NOMO-1 (cell line): ENCODE data around the gene CNPY3.
"Not testable (repeated sequence)": the region's sequence is repeated elsewhere in the genome, so short reads cannot be mapped to it uniquely, and the experiment has no call there.

Experiments used
- DNase-seq, 2 experiments: peaks; one replicate each; lab custom pipeline; 2025; ENCODE audit not compliant: unreplicated experiment in 2 of 2; lab: John Stamatoyannopoulos, UW

Gene CNPY3

GRCh38 chr6:42928986-42929820 lies at the start of gene CNPY3:
Gene CNPY3, plus strand, starts transcription at chr6:42929480. Its CDS starts 91 bp downstream, at chr6:42929571.
- peak; percentile 97 for DNase-seq

DNA sequence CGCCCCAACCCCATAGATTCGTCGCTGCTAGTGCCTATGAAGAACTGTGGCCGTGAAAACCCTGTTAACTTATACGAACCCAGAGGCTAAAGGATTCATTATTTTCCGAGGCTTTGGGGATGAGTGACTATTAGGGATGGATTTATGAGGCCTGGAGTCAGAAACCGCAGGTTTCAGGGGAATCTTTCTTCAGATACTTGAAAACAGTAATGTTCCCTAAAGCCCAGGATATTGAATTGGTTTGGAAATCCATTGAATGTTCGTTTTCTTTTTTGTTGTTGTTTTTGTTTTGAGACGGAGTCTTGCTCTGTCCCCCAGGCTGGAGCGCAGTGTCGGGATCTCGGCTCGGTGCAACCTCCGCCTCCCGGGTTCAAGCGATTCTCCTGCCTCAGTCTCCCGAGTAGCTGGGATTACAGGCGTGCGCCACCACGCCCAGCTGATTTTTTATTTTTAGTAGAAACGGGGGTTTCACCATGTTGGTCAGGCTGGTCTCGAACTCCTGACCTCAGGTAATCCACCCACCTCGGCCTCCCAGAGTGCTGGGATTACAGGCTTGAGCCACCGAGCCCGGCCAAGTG lies 49.0 kb upstream of the CNPY3 start:
- not testable (repeated sequence) for DNase-seq

DNA sequence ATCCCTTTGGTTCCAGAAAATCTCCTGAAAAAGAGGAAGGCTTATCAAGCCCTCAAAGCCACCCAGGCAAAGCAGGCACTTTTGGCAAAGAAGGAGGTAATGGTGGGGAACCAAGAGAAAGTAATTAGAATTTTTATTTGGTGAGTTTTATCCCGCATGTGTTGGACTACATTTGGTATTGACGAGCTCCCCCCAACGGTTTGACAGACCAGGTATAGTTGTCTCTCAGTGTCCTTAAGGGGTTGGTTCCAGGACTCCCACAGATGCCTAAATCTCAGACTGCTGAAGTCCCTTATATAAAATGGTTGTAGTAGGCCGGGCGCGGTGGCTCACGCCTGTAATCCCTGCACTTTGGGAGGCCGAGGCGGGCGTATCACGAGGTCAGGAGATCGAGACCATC lies 48.4 kb upstream of the CNPY3 start:
- DNase-seq: peak in 1 of 2 experiments; percentile 9

- DNase-seq: no peak
These were observed 43.6 kb upstream of the CNPY3 start for GRCh38 chr6:42885702-42886101.

- DNase-seq: not testable (repeated sequence)
These were observed 41.1 kb upstream of the CNPY3 start for GRCh38 chr6:42888201-42888600.

DNA sequence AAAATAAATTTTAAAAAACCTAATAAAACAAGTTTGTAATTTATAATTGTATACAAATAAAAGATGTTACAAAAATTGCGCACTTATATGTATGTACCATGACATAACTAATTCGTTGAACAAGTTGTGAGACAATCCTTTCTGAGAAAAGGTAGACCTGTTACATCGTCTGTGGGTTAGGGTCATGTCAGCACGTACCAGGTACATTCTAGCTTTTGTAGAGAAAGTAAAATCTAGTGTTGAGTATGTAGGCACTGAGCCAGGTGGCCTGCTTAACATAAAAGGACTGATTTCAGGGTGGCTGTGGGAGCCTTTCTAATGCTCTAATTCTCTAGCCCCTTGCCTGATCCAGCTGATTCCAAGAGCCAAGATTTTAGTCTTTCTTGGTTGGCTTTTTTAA lies 39.5 kb upstream of the CNPY3 start:
- no peak for DNase-seq

DNA sequence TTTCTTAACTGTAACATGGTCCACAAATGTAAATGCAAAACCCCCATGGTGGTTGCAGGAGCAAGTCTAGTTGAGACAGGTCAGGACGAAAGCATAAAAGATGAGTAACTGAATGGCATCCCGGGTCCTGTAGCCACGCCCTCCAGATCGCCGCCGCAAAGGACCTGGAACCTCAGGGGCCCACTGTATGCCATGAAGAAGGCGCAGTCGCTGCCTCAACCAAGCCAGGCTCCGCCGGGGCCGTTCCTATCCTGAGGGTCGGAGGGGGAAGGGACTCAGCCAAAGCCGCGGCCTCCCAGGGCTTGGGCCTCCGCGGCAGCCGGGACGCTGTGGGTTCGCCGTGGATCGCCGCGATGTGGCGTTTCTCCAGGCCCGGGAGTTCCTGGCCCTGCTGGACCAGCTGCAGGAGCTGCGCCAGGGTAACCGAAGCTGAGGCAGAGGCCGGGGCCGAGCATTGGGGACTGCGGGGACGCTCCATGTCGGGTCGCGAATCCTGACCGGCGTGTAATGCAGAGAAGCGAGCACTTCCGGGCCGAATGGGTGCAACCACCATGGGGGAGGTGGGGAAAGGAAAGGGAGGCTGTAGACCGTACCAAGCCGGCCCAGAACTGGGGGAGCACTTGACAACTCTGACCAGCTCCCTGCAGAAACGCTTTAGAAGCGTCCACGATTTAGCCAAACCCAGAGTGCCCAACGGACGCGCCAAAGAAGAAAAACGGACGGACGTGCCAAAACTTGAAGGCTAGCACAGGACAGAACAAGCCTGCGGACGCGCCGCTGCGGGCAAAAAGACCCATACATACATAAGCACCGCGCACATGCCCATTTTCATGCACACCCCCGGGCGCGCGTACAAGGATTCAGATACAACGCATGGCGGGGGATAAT lies 38.7 kb upstream of the CNPY3 start:
- peak; percentile 91 to 92 for DNase-seq

DNA sequence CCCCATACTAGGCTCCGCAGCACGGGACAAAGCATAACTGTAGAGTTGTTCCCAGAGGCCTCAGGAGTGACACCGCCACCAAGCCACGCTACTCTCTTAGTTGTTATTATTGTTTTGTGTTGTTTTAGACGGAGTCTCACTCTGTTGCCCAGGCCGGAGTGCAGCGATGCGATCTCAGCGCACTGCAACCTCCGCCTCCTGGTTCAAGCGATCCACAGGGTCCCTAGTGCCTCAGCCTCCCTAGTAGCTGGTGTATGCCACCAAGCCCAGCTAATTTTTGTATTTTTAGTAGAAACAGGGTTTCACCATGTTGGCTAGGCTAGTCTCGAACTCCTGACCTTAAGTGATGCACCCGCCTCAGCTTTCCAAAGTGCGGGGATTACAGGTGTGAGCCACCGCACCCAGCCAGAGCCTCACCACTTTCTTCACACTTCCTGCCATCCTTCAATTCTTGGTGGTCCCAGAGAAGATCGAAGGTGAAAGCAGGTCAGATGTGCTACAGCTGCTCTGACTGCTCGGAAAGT lies 38.0 kb upstream of the CNPY3 start:
- DNase-seq: no peak

GRCh38 chr6:42894041-42894828 lies 35.0 kb upstream of the CNPY3 start:
- peak; percentile 43 to 80 for DNase-seq

GRCh38 chr6:42896178-42896719 lies 33.0 kb upstream of the CNPY3 start:
- no peak for DNase-seq

DNA sequence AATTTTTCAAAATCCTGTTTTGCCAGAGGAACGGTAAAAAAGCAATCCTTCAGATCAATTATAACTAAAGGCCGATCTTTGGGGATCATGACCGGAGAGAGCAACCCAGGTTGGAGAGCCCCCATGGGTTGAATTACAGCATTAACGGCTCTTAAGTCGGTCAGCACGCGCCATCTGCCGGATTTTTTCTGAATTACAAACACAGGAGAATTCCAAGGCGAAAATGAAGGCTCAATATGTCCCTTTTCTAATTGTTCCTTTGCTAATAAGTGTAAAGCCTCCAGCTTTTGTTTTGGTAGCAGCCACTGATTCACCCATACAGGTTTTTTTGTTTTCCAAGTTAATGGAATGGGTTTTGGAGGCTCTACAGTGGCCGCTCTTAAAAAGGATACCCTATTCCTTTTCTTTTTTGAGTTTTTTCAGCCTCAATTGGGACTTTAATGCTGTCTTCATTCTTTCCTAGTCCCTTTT lies 30.4 kb upstream of the CNPY3 start:
- peak; percentile 32 to 49 for DNase-seq

DNA sequence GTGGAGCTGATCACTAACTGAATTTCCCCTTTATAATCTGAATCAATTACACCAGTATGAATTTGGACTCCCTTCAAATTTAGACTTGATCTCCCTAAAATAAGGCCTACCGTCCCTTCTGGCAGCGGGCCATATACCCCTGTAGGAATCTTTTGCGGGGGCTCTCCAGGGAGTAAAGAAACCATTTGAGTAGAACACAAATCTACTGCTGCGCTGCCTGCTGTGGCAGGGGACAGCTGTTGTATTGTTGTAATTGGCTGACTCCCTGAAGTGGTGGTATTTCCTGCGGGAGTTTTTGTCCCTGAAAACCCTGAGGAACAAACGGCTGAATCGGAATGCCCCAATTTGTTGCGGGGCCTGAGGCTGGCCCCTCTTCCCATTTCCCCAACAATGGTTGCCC lies 29.4 kb upstream of the CNPY3 start:
- DNase-seq: no peak

DNA sequence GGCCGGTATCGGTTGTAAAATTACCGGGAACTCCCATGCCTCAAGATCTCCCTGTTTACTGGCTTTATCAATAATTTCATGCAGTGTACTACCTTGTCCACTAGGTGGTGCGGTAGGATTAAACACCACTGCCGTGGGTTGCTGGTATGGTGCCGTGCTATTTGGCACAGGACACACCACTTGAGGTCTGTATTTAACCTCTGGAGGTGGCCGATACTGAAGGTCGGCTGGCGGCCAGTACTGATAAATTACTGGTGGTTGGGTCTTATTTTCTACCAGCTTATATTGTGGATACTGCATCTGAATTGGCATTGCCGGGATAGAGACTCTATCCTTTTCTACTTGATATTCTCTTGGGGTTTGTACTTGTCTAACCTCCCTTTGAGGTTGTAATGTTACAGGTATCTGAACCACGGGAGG lies 27.7 kb upstream of the CNPY3 start:
- DNase-seq: peak; percentile 58 to 60

DNA sequence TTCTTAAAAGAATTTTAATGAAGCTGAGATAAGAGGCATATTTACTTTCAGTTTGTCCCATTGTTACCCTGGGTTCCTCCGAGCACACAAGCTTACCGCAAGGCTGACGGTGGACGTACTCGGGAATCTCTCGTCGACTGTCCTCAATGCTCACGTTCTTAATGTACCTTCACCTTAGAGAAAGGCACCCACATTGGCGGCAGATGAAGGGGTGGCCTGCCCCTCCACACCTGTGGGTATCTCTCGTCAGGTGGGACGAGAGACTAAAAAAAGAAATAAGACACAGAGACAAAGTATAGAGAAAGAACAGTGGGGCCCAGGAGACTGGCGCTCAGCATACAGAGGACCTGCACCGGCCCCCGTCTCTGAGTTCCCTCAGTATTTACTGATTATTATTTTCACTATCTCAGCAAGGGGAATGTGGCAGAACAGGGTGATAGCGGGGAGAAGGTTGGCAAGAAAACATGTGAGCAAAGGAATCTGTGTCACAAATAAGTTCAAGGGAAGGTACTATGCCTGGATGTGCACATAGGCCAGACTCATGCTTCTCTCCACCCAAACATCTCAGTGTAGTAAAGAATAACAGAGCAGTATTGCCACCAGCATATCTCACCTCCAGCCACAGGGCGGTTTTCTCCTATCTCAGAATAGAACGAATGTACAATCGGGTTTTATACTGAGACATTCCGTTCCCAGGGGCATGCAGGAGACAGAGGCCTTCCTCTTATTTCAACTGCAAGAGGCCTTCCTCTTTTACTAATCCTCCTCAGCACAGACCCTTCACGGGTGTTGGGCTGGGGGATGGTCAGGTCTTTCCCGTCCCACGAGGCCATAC lies 26.6 kb upstream of the CNPY3 start:
- DNase-seq: peak in 1 of 2 experiments; percentile 27

DNA sequence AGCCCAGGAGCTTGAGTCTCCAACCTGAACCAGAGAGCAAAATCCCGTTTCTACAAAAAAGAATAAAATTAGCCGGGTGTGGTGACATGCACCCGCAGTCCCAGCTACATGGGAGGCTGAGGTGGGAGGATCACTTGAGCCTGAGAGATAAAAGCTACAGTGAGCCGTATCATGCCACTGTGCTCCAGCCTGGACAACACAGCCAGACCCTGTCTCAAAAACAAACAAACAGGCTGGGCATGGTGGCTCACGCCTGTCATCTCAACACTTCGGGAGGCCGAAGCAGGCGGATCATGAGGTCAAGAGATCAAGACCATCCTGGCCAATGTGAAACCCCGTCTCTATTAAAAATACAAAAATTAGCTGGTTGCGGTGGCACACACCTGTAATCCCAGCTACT lies 24.8 kb upstream of the CNPY3 start:
- DNase-seq: no peak

- DNase-seq: no peak
These were observed 21.9 kb upstream of the CNPY3 start for GRCh38 chr6:42907336-42907735.

DNA sequence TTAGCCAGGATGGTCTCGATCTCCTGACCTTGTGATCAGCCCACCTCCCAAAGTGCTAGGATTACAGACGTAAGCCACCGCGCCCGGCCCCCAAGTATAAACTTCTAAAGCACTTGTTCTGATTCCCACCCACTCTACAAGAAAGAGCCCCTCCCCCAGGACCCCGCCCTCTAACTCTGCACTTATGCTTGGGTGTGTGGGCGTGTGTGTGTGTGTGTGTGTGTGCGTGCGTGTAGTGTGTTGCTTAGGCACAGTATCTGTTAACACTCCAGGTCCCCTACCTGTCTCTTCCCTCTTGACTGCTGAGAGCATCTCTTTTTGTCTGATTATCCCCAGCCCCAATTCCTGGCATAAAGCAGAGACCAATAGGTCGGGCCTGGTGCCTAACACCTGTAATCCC lies 19.4 kb upstream of the CNPY3 start:
- DNase-seq: no peak

GRCh38 chr6:42911171-42912021 lies 17.9 kb upstream of the CNPY3 start:
- DNase-seq: no peak
